ENCODE data around the gene NCOA7.

Gene NCOA7

GRCh38 chr6:125843593-125843992 lies 52.8 kb downstream of the NCOA7 start:
- no peak for TF ChIP-seq CTCF (IDR thresholded peaks at IDR 0.05)

- TF ChIP-seq CTCF (IDR thresholded peaks at IDR 0.05) = no peak
Measured at GRCh38 chr6:125844989-125845388, 54.2 kb downstream of the NCOA7 start.

- no peak for TF ChIP-seq CTCF (IDR thresholded peaks at IDR 0.05)
Measured at GRCh38 chr6:125846292-125847024, 55.7 kb downstream of the NCOA7 start.

GRCh38 chr6:125850361-125850760 lies 59.6 kb downstream of the NCOA7 start:
- TF ChIP-seq CTCF (IDR thresholded peaks at IDR 0.05) = no peak

- TF ChIP-seq CTCF (IDR thresholded peaks at IDR 0.05) = no peak
Measured at GRCh38 chr6:125852587-125852986, 61.8 kb downstream of the NCOA7 start.

- no peak for TF ChIP-seq CTCF (IDR thresholded peaks at IDR 0.05)
Measured at GRCh38 chr6:125853168-125853567, 62.4 kb downstream of the NCOA7 start.

- no peak for TF ChIP-seq CTCF (IDR thresholded peaks at IDR 0.05)
Measured at GRCh38 chr6:125853756-125854155, 63.0 kb downstream of the NCOA7 start.

GRCh38 chr6:125854355-125854754 lies 63.6 kb downstream of the NCOA7 start:
- TF ChIP-seq CTCF (IDR thresholded peaks at IDR 0.05) = no peak
